Neural progenitor cell (in vitro differentiated cells): ENCODE results near the gene RIPPLY2. TPM values are rescaled to one million over a fixed set of nuclear protein-coding genes. Genes with fewer than 3 reads are reported as not detected.

ENCODE experiments used
- DNase-seq: peaks from one replicate; pipeline ENCODE4 v3.0.0-alpha.2; 2016; ENCODE audit warnings: low spot score
- H2AFZ ChIP-seq: fragments of 200-600 bp; sonication (generic); replicated peaks from 2 replicates; pipeline ENCODE4 v1.6.1; 2016; ENCODE audit warnings: antibody characterized with exemption
- H3F3A ChIP-seq: fragments of 200-600 bp; sonication (generic); 2 replicates; pipeline ENCODE4 v1.6.1; 2016; ENCODE audit warnings: antibody characterized with exemption, low read depth
- H3K27ac ChIP-seq: fragments of 200-600 bp; sonication (generic); 2 replicates; pipeline ENCODE4 v1.5.1; 2016; ENCODE audit warnings: mild to moderate bottlenecking
- H3K27me3 ChIP-seq: fragments of 200-600 bp; sonication (generic); 2 replicates; pipeline ENCODE4 v1.6.1; 2016; ENCODE audit warnings: mild to moderate bottlenecking, moderate library complexity
- H3K36me3 ChIP-seq: fragments of 200-600 bp; sonication (generic); 2 replicates; pipeline ENCODE4 v1.5.1; 2016
- H3K4me1 ChIP-seq: fragments of 200-600 bp; sonication (generic); 2 replicates; pipeline ENCODE4 v1.6.1; 2016; ENCODE audit warnings: mixed run types
- H3K4me2 ChIP-seq: fragments of 200-600 bp; sonication (generic); 2 replicates; pipeline ENCODE4 v1.6.1; 2016
- H3K4me3 ChIP-seq: fragments of 200-600 bp; sonication (generic); 2 replicates; pipeline ENCODE4 v1.5.1; 2016
- H3K79me2 ChIP-seq: fragments of 200-600 bp; sonication (generic); 2 replicates; pipeline ENCODE4 v1.6.1; 2016; ENCODE audit warnings: low read depth
- H3K9ac ChIP-seq: fragments of 200-600 bp; sonication (generic); 2 replicates; pipeline ENCODE4 v1.6.1; 2016
- H3K9me3 ChIP-seq: fragments of 200-600 bp; sonication (generic); 2 replicates; pipeline ENCODE4 v1.5.1; 2016; ENCODE audit warnings: low read depth
- H4K20me1 ChIP-seq: fragments of 200-600 bp; sonication (generic); 2 replicates; pipeline ENCODE4 v1.6.1; 2016; ENCODE audit warnings: low read depth
- H3K27ac Mint-ChIP-seq: 3 replicates; pipeline ENCODE4 v1.8.0; 2021; ENCODE audit warnings: mixed read lengths
- H3K27me3 Mint-ChIP-seq: 2 replicates; pipeline ENCODE4 v1.8.0; 2022; ENCODE audit warnings: low read depth, mild to moderate bottlenecking, inconsistent platforms, moderate library complexity, mixed read lengths; ENCODE audit not compliant: insufficient read depth
- H3K36me3 Mint-ChIP-seq: 3 replicates; pipeline ENCODE4 v1.8.0; 2021; ENCODE audit warnings: mixed read lengths
- H3K4me1 Mint-ChIP-seq: 3 replicates; pipeline ENCODE4 v1.8.0; 2021; ENCODE audit warnings: mixed read lengths
- H3K4me3 Mint-ChIP-seq: 3 replicates; pipeline ENCODE4 v1.8.0; 2021; ENCODE audit warnings: mild to moderate bottlenecking, moderate library complexity, mixed read lengths
- H3K9me3 Mint-ChIP-seq: 3 replicates; pipeline ENCODE4 v1.8.0; 2020; ENCODE audit warnings: mixed read lengths
- EZH2 ChIP-seq: fragments of 200-600 bp; sonication (generic); IDR thresholded peaks from 2 replicates; pipeline ENCODE4 v1.6.1; 2017; ENCODE audit warnings: antibody characterized with exemption, mild to moderate bottlenecking, moderate library complexity
- EZH2phosphoT487 ChIP-seq: fragments of 200-600 bp; sonication (generic); IDR thresholded peaks from 2 replicates; pipeline ENCODE4 v1.6.1; 2017; ENCODE audit warnings: antibody characterized with exemption
- total RNA-seq: library from RNA; depleted of rRNA; stranded (reverse); fragments of >200 nt; gene quantifications from 2 replicates; pipeline ENCODE4 v1.2.3, GENCODE V29; 2015; ENCODE audit warnings: low replicate concordance
- TF ChIP-seq, protein P1 (sequence below): fragments of 200-600 bp; sonication (generic); IDR thresholded peaks from 2 replicates; pipeline ENCODE4 v1.5.1; 2017; ENCODE audit warnings: antibody characterized with exemption, mild to moderate bottlenecking

Gene RIPPLY2
- total RNA-seq, 1 donor from 2014 or later = not detected

DNA sequence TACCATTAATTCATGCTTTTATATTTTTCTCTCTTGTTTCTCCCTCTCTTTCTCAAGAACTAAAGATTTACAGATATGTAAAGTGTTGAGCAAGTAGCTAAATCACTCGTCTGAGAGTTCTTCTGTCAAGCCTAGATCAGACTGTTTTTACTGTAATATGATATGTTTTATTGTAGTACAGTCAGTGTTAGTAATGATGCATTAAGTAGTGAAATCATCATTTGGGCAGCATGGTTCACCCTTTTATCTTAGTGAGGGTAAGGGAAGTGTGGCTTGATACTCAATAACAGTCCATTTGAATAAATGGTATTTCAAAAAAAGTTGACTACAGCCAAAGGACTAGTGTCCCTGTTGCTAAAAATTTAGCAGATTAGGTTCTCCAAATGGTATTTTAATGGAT is 15.5 kb downstream of the RIPPLY2 start:
- no peak for DNase-seq
- Histone ChIP-seq H4K20me1 (no peaks in the 10 kb centered on the region), H3F3A (no peaks in the 10 kb centered on the region), H3K36me3 (no peaks in the 10 kb centered on the region), H3K9ac (no peak overlapping the region), H3K4me2 (no peak overlapping the region), H2AFZ (no peak overlapping the region), H3K4me1 (no peaks in the 10 kb centered on the region), H3K4me3 (no peak overlapping the region), H3K27ac (no peak overlapping the region), H3K9me3 (no peaks in the 10 kb centered on the region), H3K27me3 (no peaks in the 10 kb centered on the region), H3K79me2 (peaks cover 6% of the 10 kb centered on the region)
- H3K36me3 Mint-ChIP-seq = peaks cover 27% of the 10 kb centered on the region
- H3K9me3 Mint-ChIP-seq = peaks cover 19% of the 10 kb centered on the region
- TF ChIP-seq EZH2phosphoT487 (no peak), EZH2 (no peak)
- TF ChIP-seq, protein P1, sequence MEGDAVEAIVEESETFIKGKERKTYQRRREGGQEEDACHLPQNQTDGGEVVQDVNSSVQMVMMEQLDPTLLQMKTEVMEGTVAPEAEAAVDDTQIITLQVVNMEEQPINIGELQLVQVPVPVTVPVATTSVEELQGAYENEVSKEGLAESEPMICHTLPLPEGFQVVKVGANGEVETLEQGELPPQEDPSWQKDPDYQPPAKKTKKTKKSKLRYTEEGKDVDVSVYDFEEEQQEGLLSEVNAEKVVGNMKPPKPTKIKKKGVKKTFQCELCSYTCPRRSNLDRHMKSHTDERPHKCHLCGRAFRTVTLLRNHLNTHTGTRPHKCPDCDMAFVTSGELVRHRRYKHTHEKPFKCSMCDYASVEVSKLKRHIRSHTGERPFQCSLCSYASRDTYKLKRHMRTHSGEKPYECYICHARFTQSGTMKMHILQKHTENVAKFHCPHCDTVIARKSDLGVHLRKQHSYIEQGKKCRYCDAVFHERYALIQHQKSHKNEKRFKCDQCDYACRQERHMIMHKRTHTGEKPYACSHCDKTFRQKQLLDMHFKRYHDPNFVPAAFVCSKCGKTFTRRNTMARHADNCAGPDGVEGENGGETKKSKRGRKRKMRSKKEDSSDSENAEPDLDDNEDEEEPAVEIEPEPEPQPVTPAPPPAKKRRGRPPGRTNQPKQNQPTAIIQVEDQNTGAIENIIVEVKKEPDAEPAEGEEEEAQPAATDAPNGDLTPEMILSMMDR = no peak
- H3K4me1 Mint-ChIP-seq = no peaks in the 10 kb centered on the region
- H3K4me3 Mint-ChIP-seq = no peak overlapping the region
- no peak overlapping the region for H3K27ac Mint-ChIP-seq
- no peaks in the 10 kb centered on the region for H3K27me3 Mint-ChIP-seq

DNA sequence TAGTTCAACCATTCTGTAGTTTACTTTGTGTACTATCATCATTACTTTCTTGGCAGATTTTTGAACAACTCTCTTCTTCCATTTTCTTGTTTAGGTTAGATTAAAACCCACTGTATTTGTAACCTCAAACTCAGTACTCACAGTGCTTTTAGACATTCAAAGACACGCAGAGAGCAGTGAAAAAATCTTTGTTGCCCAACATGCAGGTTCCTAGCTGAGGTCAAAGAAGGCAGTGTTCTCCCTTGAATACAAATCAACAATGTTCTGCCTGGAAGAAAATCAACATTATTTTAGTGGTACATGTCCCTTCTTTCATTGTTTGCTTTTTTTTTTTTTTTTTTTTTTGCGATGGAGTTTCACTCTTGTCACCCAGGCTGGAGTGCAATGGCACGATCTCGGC is 17.5 kb downstream of the RIPPLY2 start:
- H3K4me2 ChIP-seq = no peak overlapping the region
- no peak overlapping the region for H3K9ac ChIP-seq
- H3K4me3 Mint-ChIP-seq = no peak overlapping the region
- H3K79me2 ChIP-seq = no peaks in the 10 kb centered on the region
- no peak for DNase-seq
- no peak overlapping the region for H2AFZ ChIP-seq
- peaks cover 19% of the 10 kb centered on the region for H3K9me3 Mint-ChIP-seq
- H3K27me3 Mint-ChIP-seq = no peaks in the 10 kb centered on the region
- H3K4me3 ChIP-seq = no peak overlapping the region
- H4K20me1 ChIP-seq = no peaks in the 10 kb centered on the region
- H3K27me3 ChIP-seq = no peaks in the 10 kb centered on the region
- no peaks in the 10 kb centered on the region for H3K9me3 ChIP-seq
- no peaks in the 10 kb centered on the region for H3K36me3 ChIP-seq
- H3K4me1 ChIP-seq = no peaks in the 10 kb centered on the region
- H3K36me3 Mint-ChIP-seq = peaks cover 22% of the 10 kb centered on the region
- no peak overlapping the region for H3K27ac Mint-ChIP-seq
- H3K4me1 Mint-ChIP-seq = no peaks in the 10 kb centered on the region
- H3F3A ChIP-seq = no peaks in the 10 kb centered on the region
- no peak overlapping the region for H3K27ac ChIP-seq
- no peak for TF ChIP-seq EZH2
- TF ChIP-seq, protein P1 = no peak
- no peak for TF ChIP-seq EZH2phosphoT487

DNA sequence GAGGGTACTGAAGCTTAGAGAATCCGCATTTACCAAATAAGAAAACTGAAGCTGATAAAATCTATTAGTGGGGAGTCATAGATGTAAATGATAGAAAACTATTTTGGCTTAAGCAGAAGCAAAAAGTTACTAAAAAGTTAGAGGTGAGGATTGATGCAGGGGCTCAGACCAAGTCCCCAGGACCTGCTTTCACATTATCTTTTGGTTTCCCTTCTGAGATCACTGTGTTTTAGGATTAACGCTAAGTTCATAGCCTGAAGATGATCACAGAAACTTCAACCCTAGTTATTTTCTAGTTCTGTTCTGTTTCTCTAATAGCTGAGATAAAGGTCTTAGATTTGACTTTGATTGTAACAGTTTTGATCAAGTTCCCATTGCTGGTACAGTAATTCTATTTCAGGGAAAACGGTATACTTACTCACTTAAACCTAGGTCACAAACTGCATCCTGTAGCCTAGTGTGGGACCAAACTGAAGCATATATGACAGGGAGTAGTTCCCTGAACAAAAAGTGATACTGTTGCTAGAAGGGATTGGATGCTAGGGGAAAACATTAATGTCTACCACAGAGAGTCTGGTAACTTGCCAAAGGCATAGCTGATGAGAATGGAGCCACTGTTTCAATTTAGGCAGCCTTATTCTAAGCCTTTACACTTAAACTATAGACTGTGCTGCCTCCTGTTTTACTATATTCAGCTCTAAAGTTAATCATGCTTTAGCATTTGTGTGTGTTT is 19.4 kb downstream of the RIPPLY2 start:
- H3K36me3 ChIP-seq = no peaks in the 10 kb centered on the region
- no peaks in the 10 kb centered on the region for H3K27me3 ChIP-seq
- no peak overlapping the region for H3K9ac ChIP-seq
- no peak overlapping the region for H3K4me2 ChIP-seq
- H3K4me3 ChIP-seq = no peak overlapping the region
- no peaks in the 10 kb centered on the region for H4K20me1 ChIP-seq
- Mint-ChIP-seq H3K27ac (no peak overlapping the region), H3K27me3 (no peaks in the 10 kb centered on the region), H3K36me3 (peaks cover 14% of the 10 kb centered on the region), H3K4me3 (no peak overlapping the region), H3K4me1 (peaks cover 3% of the 10 kb centered on the region), H3K9me3 (peaks cover 11% of the 10 kb centered on the region)
- TF ChIP-seq EZH2 (no peak), EZH2phosphoT487 (no peak)
- TF ChIP-seq, protein P1 = no peak
- no peaks in the 10 kb centered on the region for H3F3A ChIP-seq
- DNase-seq = no peak
- H3K79me2 ChIP-seq = no peaks in the 10 kb centered on the region
- H3K27ac ChIP-seq = no peak overlapping the region
- H3K4me1 ChIP-seq = peaks cover 10% of the 10 kb centered on the region
- H2AFZ ChIP-seq = no peak overlapping the region
- no peaks in the 10 kb centered on the region for H3K9me3 ChIP-seq
